Stomach (tissue), 4 donors: ENCODE data around the gene NOLC1.

Experiments used
- POLR2A ChIP-seq, 4 donors: fragments of 450-650 bp; IDR thresholded peaks; one replicate each; pipeline ENCODE4 v1.6.1; 2016; ENCODE audit warnings: antibody characterized with exemption in 4 of 4, control low read depth in 2 of 4, mild to moderate bottlenecking in 1 of 4, moderate library complexity in 1 of 4
- POLR2AphosphoS5 ChIP-seq, 3 donors: sonication (generic); formaldehyde crosslinking; IDR thresholded peaks; one replicate each; pipeline ENCODE4 v1.6.1; 2016; ENCODE audit warnings: antibody characterized with exemption in 3 of 3
- TF ChIP-seq, protein P1 (sequence below), 7 experiments: fragments of 450-650 bp in 4 of 7; fragments of 200-600 bp in 3 of 7; sonication (generic) in 3 of 7; IDR thresholded peaks; one replicate each; pipeline ENCODE4 v1.5.1; 2016 to 2019; ENCODE audit warnings: antibody characterized with exemption in 7 of 7, control low read depth in 2 of 7, mild to moderate bottlenecking in 1 of 7

DNA sequence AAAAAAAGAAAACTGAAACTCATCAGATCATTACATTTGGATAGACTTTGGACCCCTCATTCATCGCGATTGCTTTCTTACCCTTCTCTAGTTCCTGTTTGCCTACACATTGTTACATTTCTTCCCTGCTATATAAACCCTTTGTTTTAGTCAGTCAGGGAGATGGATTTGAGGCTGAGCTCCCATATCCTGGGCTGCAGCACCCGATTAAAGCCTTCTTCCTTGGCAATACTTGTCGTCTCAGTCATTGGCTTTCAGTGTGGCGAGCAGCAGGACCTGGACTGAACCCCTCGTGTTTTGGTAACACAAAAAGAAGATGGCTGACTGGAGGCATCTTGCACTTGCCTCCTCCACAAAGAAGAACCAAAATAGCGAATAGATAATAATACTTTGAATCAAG lies 39.8 kb downstream of the NOLC1 start:
- no peak for TF ChIP-seq POLR2A (IDR thresholded peaks at IDR 0.05)
- TF ChIP-seq POLR2AphosphoS5 (IDR thresholded peaks at IDR 0.05) = no peak
- TF ChIP-seq, protein P1, sequence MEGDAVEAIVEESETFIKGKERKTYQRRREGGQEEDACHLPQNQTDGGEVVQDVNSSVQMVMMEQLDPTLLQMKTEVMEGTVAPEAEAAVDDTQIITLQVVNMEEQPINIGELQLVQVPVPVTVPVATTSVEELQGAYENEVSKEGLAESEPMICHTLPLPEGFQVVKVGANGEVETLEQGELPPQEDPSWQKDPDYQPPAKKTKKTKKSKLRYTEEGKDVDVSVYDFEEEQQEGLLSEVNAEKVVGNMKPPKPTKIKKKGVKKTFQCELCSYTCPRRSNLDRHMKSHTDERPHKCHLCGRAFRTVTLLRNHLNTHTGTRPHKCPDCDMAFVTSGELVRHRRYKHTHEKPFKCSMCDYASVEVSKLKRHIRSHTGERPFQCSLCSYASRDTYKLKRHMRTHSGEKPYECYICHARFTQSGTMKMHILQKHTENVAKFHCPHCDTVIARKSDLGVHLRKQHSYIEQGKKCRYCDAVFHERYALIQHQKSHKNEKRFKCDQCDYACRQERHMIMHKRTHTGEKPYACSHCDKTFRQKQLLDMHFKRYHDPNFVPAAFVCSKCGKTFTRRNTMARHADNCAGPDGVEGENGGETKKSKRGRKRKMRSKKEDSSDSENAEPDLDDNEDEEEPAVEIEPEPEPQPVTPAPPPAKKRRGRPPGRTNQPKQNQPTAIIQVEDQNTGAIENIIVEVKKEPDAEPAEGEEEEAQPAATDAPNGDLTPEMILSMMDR (IDR thresholded peaks at IDR 0.05) = no peak
